CD8-positive, alpha-beta memory T cell (primary cell): ENCODE measurements around the gene ZNF2. TPM values are rescaled to one million over a fixed set of nuclear protein-coding genes. Genes with fewer than 3 reads are reported as not detected.

Source experiments
- CTCF ChIA-PET: fragments of 350-600 bp; sonication (Branson Sonifier 250); formaldehyde crosslinking; loops from one replicate; lab custom pipeline; 2021; ENCODE audit warnings: antibody characterized with exemption; lab: Charles Lee
- POLR2A ChIA-PET: fragments of 350-600 bp; sonication (Branson Sonifier 250); formaldehyde crosslinking; loops from one replicate; lab custom pipeline; 2021; ENCODE audit warnings: antibody characterized with exemption; lab: Charles Lee
- DNase-seq, 5 donors: peaks; one replicate each; pipeline versions ENCODE4 v3.0.0 to v3.0.0-alpha.2; 2020 to 2022; ENCODE audit warnings: mixed read lengths in 1 of 5
- H3K27ac ChIP-seq: one replicate; pipeline ENCODE4 v1.7.0; 2013; ENCODE audit warnings: low read depth, mild to moderate bottlenecking, low read length, moderate library complexity
- H3K27me3 ChIP-seq: 2 replicates; pipeline ENCODE4 v1.7.0; 2013; ENCODE audit warnings: low read length, mild to moderate bottlenecking; ENCODE audit not compliant: insufficient read depth, poor library complexity, severe bottlenecking
- H3K36me3 ChIP-seq: 2 replicates; pipeline ENCODE4 v1.7.0; 2013; ENCODE audit warnings: mild to moderate bottlenecking, low read length, moderate library complexity; ENCODE audit not compliant: insufficient read depth
- H3K4me1 ChIP-seq: 2 replicates; pipeline ENCODE4 v1.7.0; 2013; ENCODE audit warnings: mild to moderate bottlenecking, low read length, moderate library complexity; ENCODE audit not compliant: insufficient read depth
- H3K4me3 ChIP-seq: 2 replicates; pipeline ENCODE4 v1.7.0; 2013; ENCODE audit warnings: mild to moderate bottlenecking, low read length
- H3K9me3 ChIP-seq: 2 replicates; pipeline ENCODE4 v1.7.0; 2013; ENCODE audit warnings: mild to moderate bottlenecking, low read length
- H3K27ac Mint-ChIP-seq, 8 donors: one replicate each; pipeline ENCODE4 v1.8.0; 2020 to 2021; ENCODE audit warnings: mixed read lengths in 8 of 8, mild to moderate bottlenecking in 6 of 8, inconsistent platforms in 3 of 8, moderate library complexity in 3 of 8
- H3K27me3 Mint-ChIP-seq, 2 donors: one replicate each; pipeline ENCODE4 v1.8.0; 2020 to 2021; ENCODE audit warnings: mixed read lengths in 2 of 2, mild to moderate bottlenecking in 1 of 2, moderate library complexity in 1 of 2
- H3K36me3 Mint-ChIP-seq, 3 donors: one replicate each; pipeline ENCODE4 v1.8.0; 2020 to 2021; ENCODE audit warnings: mixed read lengths in 3 of 3, inconsistent platforms in 1 of 3, mild to moderate bottlenecking in 1 of 3
- H3K4me1 Mint-ChIP-seq, 3 donors: one replicate each; pipeline ENCODE4 v1.8.0; 2020 to 2021; ENCODE audit warnings: mixed read lengths in 3 of 3, inconsistent platforms in 1 of 3, mild to moderate bottlenecking in 1 of 3
- H3K4me3 Mint-ChIP-seq, 7 donors: one replicate each; pipeline ENCODE4 v1.8.0; 2020 to 2021; ENCODE audit warnings: mixed read lengths in 7 of 7, mild to moderate bottlenecking in 6 of 7, moderate library complexity in 4 of 7, inconsistent platforms in 2 of 7
- H3K9me3 Mint-ChIP-seq, 5 donors: one replicate each; pipeline ENCODE4 v1.8.0; 2020 to 2022; ENCODE audit warnings: mixed read lengths in 5 of 5, mild to moderate bottlenecking in 3 of 5, moderate library complexity in 2 of 5, inconsistent platforms in 1 of 5
- polyA plus RNA-seq: library from polyadenylated mRNA; unstranded; fragments of 300-500 nt; fragmentation: Illumina TruSeq; gene quantifications from one replicate; pipeline ENCODE4 v1.2.3, GENCODE V29; 2021
- total RNA-seq, 2 experiments: library from RNA; stranded (reverse); gene quantifications; one replicate each; pipeline ENCODE4 v1.2.3, GENCODE V29; 2021

The ZNF2 gene
- total and polyA plus RNA-seq, 3 experiments from 2014 or later: 2.6 to 5.7 (median 5.3) TPM

DNA sequence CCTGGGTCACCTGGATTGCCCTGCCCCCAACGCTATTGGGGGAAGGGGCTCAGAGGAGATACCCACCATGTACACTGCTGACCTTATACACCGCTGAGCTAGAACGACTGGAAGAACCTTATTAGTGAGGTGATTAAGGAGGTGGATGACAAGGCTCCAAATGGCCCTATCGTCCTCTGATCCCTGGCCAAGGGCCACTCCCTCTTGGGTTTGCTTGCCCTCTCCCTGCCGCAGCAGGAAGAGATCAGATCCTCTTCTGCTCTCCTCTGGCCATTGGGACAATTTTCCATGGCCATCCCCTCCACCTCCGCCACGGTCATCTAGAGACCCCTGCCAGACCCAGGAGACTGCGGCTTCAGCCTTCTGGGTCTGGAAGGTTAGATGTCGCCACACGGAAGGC lies 7.2 kb upstream of the ZNF2 start:
- Histone ChIP-seq H3K4me1 (peaks cover 14% of the 10 kb centered on the region), H3K9me3 (no peaks in the 10 kb centered on the region), H3K27me3 (no peaks in the 10 kb centered on the region), H3K36me3 (peaks cover 6% of the 10 kb centered on the region), H3K27ac (peak overlapping the region; percentile 64), H3K4me3 (peak overlapping the region; percentile 75)
- Mint-ChIP-seq H3K36me3 (peaks cover 23 to 36% (median 33%) of the 10 kb centered on the region in 3 donors), H3K27ac (peak overlapping the region in 7 of 8 donors; percentile 23 to 90 (median 50)), H3K27me3 (no peaks in the 10 kb centered on the region), H3K4me1 (peaks cover 6 to 23% (median 11%) of the 10 kb centered on the region in 3 donors), H3K9me3 (peaks cover 3 to 23% (median 13%) of the 10 kb centered on the region in 5 donors), H3K4me3 (peak overlapping the region; percentile 68 to 87 (median 80))
- ChIA-PET POLR2A (interaction anchor here (3.0 kb wide), 1 partner anchor 37 kb away, joined by 15 read pairs; the partner anchor contains the start of gene MRPS5), CTCF (interaction anchor here (0.6 to 3.2 kb wide), 5 partner anchors 10 to 82 kb away, joined by 3 to 7 read pairs (median 5); no protein-coding TSS in a partner anchor)
- no peak for DNase-seq

DNA sequence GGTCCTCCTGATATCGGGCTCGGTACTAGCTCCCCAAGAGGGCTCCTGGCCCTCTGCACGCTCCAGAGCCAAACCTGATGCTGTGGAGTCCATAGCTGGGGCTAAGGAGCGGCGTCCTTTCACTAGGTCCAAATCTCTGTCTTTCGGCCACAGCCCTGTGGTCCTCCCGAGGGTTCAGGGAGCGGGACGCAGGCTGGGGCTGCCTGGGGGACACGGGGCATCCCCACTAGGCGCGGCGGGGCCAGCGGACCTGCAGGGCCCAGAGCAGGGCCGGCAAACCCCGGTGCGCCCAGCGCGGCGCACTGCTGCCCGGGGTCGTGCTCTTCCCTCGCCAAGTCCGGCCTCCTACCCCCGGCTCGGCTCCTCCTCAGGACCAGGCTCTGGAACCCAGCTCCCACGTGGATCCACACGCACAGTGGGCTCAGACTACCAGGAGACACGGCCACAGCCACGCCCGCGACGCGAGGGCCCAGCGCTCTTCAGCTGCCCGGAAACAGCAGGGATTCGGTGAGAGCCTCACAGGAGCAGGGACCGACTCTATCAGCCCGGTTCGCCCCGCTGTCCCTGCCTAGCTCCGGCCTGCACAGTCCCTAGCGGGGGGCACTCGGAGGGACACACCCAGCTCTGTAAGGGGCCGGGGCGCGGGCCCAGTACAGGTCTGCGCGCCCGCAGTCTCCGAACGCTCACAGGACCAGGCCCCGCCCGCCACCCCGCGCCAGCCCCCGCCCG lies 6.6 kb upstream of the ZNF2 start:
- Histone ChIP-seq H3K27me3 (no peaks in the 10 kb centered on the region), H3K27ac (peak overlapping the region; percentile 64), H3K9me3 (no peaks in the 10 kb centered on the region), H3K4me1 (peaks cover 14% of the 10 kb centered on the region), H3K36me3 (peaks cover 6% of the 10 kb centered on the region), H3K4me3 (peak overlapping the region; percentile 75)
- POLR2A ChIA-PET: interaction anchor here (1.4 to 3.0 kb wide), 2 partner anchors 38 to 47 kb away, joined by 3 to 15 read pairs; partner anchors contain the start of gene MRPS5
- peak overlapping the region in 6 of 8 donors; percentile 50 to 83 (median 60) for H3K27ac Mint-ChIP-seq
- H3K4me3 Mint-ChIP-seq: peak overlapping the region; percentile 80 to 92 (median 83)
- no peaks in the 10 kb centered on the region for H3K27me3 Mint-ChIP-seq
- peaks cover 20 to 30% (median 27%) of the 10 kb centered on the region in 3 donors for H3K36me3 Mint-ChIP-seq
- no peak for DNase-seq
- H3K4me1 Mint-ChIP-seq: peaks cover 6 to 26% (median 17%) of the 10 kb centered on the region in 3 donors
- CTCF ChIA-PET: interaction anchor here (0.6 to 3.2 kb wide), 6 partner anchors 9 to 137 kb away, joined by 3 to 7 read pairs (median 4); no protein-coding TSS in a partner anchor
- H3K9me3 Mint-ChIP-seq: peaks cover 0 to 17% (median 9%) of the 10 kb centered on the region in 5 donors

DNA sequence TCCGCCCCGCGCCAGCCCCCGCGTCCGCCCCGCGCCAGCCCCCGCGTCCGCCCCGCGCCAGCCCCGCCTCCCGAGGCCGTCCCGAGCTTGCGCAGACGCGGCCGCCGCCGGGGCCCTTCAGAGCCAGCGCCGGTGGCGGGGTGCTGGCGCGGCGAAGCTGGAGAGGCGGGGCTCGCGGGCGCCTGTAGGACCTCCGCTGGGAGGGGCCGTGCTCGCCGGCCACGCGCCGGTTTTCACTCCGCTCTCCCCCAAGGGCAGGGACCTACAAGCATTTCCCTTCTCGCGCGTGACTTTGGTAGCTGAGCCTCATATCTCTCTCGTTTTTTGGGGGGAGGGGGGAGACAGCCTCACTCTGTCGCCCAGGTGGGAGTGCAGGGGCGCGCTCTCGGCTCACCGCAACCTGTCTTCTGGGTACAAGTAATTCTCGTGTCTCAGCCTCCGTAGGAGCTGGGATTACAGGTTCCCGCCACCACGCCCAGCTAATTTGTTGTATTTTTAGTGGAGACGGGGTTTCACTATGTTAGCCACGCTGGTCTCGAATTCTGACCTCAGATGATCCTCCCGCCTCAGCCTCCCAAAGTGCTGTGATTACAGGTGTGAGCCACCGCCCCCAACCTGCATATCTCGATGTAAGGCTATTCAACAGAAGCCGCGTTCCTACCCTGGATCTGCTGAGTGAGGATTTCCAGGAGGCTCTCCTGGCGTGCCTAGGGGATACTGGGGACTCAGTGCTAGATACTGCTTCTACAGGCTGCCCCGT lies 5.7 kb upstream of the ZNF2 start, which contains the start of gene ZNF514:
Gene ZNF514 (minus strand): TSS at position 159 of the 760 bp plus-strand sequence. CDS start 6,595 bp downstream, outside the sequence.
- peak; percentile 76 to 83 (median 79) for DNase-seq
- CTCF ChIA-PET: interaction anchor here (1.0 to 3.2 kb wide), 5 partner anchors 10 to 137 kb away, joined by 3 to 7 read pairs (median 5); no protein-coding TSS in a partner anchor
- peaks cover 0 to 9% (median 4%) of the 10 kb centered on the region in 5 donors for H3K9me3 Mint-ChIP-seq
- Histone ChIP-seq H3K36me3 (peaks cover 6% of the 10 kb centered on the region), H3K9me3 (no peaks in the 10 kb centered on the region), H3K27ac (peak within 1 kb of the TSS; percentile 64), H3K4me3 (peak within 1 kb of the TSS; percentile 76), H3K4me1 (peaks cover 22% of the 10 kb centered on the region), H3K27me3 (no peaks in the 10 kb centered on the region)
- H3K36me3 Mint-ChIP-seq: peaks cover 16 to 22% (median 19%) of the 10 kb centered on the region in 3 donors
- H3K27ac Mint-ChIP-seq: peak within 1 kb of the TSS; percentile 75 to 95 (median 88)
- no peaks in the 10 kb centered on the region for H3K27me3 Mint-ChIP-seq
- POLR2A ChIA-PET: interaction anchor here (1.4 to 3.0 kb wide), 2 partner anchors 38 to 46 kb away, joined by 3 to 15 read pairs; partner anchors contain the start of gene MRPS5
- peak within 1 kb of the TSS; percentile 86 to 92 (median 89) for H3K4me3 Mint-ChIP-seq
- H3K4me1 Mint-ChIP-seq: peaks cover 12 to 34% (median 25%) of the 10 kb centered on the region in 3 donors

DNA sequence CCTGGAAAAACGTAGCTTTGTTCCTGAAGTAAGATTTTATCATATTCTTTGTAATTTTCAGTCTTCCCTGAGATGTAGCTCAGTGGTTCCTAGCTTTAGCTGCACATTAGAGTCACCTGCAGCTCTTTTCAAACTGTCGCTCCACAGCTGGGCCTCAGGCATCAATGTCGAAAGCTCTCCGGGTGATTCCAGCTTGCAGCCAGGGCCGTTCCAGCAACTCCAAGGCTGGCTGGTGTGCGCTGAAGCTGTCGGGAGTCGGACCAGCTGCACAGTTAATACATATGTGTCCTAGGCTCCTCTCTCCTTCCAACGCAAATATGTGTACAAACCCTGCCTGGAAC lies 609 bp upstream of the ZNF2 start:
- Histone ChIP-seq H3K36me3 (no peaks in the 10 kb centered on the region), H3K9me3 (no peaks in the 10 kb centered on the region), H3K4me3 (peak overlapping the region; percentile 90), H3K27me3 (no peaks in the 10 kb centered on the region), H3K4me1 (peaks cover 21% of the 10 kb centered on the region), H3K27ac (peak overlapping the region; percentile 88)
- H3K27ac Mint-ChIP-seq: peak overlapping the region; percentile 95 to 100 (median 98)
- H3K36me3 Mint-ChIP-seq: peaks cover 2 to 9% (median 6%) of the 10 kb centered on the region in 3 donors
- ChIA-PET POLR2A (interaction anchor here (0.6 to 2.2 kb wide), 2 partner anchors 22 to 44 kb away, joined by 4 to 12 read pairs; partner anchors contain the start of gene MRPS5), CTCF (interaction anchor here (0.9 to 2.0 kb wide), 10 partner anchors 10 to 238 kb away, joined by 3 to 6 read pairs (median 4); partner anchors contain the start of genes FAHD2A, MRPS5 and ZNF892)
- peaks cover 0 to 2% of the 10 kb centered on the region in 2 donors for H3K27me3 Mint-ChIP-seq
- no peak for DNase-seq
- peaks cover 31 to 52% (median 52%) of the 10 kb centered on the region in 3 donors for H3K4me1 Mint-ChIP-seq
- H3K9me3 Mint-ChIP-seq: peaks cover 0 to 2% (median 0%) of the 10 kb centered on the region in 5 donors
- peak overlapping the region; percentile 98 to 100 (median 100) for H3K4me3 Mint-ChIP-seq

DNA sequence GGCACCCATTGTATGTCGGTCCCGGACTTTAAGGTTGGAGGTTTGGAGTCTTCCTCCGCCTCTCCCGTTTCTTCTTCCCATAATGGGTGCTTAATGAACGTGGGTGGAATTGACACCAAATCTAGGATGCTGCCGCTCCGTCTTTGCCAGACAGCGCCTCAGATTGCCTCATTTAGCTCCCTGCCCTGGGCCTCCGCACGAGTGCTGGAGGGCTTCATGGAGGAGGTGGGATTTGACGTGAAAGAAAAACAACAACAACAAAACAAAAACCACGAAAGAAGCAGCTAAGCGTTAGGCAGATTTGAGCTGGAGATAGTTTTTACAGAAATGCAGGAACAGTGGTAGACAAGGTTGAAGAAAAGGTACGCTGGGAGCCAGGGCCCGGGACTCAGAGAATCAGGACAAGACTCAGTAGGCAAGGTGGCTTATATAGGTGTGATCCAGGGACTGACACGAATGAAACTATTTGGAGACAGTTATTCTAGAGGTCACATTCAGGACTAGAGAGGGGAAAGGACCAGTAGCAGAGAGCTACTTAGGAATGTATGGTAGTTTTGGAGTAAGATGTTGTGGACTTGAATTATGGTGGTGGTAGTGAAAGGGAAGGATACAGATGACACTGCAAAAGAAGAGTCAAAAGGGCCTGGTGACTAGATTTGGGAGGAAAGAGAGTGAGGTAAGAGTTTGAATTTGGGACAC lies 605 bp downstream of the ZNF2 start:
- peaks cover 2 to 9% (median 6%) of the 10 kb centered on the region in 3 donors for H3K36me3 Mint-ChIP-seq
- H3K27me3 ChIP-seq: no peaks in the 10 kb centered on the region
- DNase-seq: no peak
- peaks cover 19% of the 10 kb centered on the region for H3K4me1 ChIP-seq
- peaks cover 0 to 2% (median 0%) of the 10 kb centered on the region in 5 donors for H3K9me3 Mint-ChIP-seq
- POLR2A ChIA-PET: interaction anchor here (2.2 kb wide), 1 partner anchor 45 kb away, joined by 12 read pairs; the partner anchor contains the start of gene MRPS5
- CTCF ChIA-PET: interaction anchor here (1.0 to 2.0 kb wide), 6 partner anchors 25 to 237 kb away, joined by 3 to 6 read pairs (median 4); partner anchors contain the start of gene FAHD2A
- peaks cover 31 to 53% (median 49%) of the 10 kb centered on the region in 3 donors for H3K4me1 Mint-ChIP-seq
- peak overlapping the region; percentile 90 for H3K4me3 ChIP-seq
- H3K27me3 Mint-ChIP-seq: peaks cover 0 to 2% of the 10 kb centered on the region in 2 donors
- no peaks in the 10 kb centered on the region for H3K36me3 ChIP-seq
- peak overlapping the region; percentile 95 to 100 (median 98) for H3K27ac Mint-ChIP-seq
- H3K9me3 ChIP-seq: no peaks in the 10 kb centered on the region
- peak overlapping the region; percentile 88 for H3K27ac ChIP-seq
- peak overlapping the region; percentile 98 to 100 (median 100) for H3K4me3 Mint-ChIP-seq

DNA sequence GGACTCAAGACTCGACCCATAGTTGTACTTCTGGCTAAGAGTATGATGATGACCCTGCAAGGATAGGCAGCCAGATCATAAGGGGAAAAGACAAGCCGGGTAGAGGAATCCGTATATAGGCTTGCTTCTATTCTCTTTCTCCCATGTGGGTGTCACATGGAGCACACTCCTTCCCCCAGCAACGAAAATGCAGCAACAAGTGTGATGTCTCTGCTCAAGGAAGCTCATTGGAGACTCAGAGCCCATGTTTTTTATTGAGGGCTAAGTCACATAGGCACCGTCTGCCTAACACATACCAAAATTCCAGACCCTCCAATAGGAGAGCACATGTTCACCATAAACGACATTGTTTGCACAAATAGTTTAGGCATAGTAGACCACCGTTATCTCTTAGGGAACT lies 6.3 kb downstream of the ZNF2 start:
- Mint-ChIP-seq H3K4me1 (peaks cover 9 to 26% (median 22%) of the 10 kb centered on the region in 3 donors), H3K36me3 (peaks cover 2 to 12% (median 6%) of the 10 kb centered on the region in 3 donors), H3K27me3 (peaks cover 0 to 2% of the 10 kb centered on the region in 2 donors), H3K27ac (peak overlapping the region in 1 of 8 donors; percentile 92), H3K4me3 (peak overlapping the region in 1 of 7 donors; percentile 49), H3K9me3 (no peaks in the 10 kb centered on the region)
- Histone ChIP-seq H3K9me3 (no peaks in the 10 kb centered on the region), H3K4me1 (no peaks in the 10 kb centered on the region), H3K4me3 (no peak overlapping the region), H3K27me3 (no peaks in the 10 kb centered on the region), H3K36me3 (peaks cover 4% of the 10 kb centered on the region), H3K27ac (no peak overlapping the region)
- DNase-seq: no peak
- POLR2A ChIA-PET: no interaction called here
- CTCF ChIA-PET: no interaction called here
